IPS-NIHi7 (cell line): Measurements from ENCODE around the gene CSTF3.
"Not testable (repeated sequence)": the region's sequence is repeated elsewhere in the genome, so short reads cannot be mapped to it uniquely, and the experiment has no call there.

ENCODE experiments used
- DNase-seq: peaks from one replicate; pipeline ENCODE4 v3.0.0; 2012; ENCODE audit warnings: mixed read lengths; ENCODE audit errors: extremely low spot score

CSTF3 gene

DNA sequence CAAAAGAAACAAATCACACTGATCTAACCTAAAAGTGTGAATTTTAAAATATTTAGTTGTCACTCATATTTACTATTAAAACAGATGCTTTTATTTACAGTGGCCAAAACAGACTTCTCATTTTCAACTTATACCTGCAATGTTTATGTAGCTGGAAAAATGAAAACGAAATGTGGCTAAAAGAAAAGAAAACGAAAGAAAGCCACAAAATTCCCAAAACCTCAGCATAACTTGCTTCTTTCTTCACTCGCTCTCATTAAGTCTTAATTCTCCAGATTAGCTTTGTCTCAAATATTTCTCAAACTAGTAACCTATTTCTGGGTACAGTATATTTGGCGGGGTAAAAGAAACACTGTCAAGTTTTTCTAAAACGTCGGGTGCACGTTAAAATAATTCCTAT lies 693 bp downstream of the CSTF3 start:
- no peak for DNase-seq

DNA sequence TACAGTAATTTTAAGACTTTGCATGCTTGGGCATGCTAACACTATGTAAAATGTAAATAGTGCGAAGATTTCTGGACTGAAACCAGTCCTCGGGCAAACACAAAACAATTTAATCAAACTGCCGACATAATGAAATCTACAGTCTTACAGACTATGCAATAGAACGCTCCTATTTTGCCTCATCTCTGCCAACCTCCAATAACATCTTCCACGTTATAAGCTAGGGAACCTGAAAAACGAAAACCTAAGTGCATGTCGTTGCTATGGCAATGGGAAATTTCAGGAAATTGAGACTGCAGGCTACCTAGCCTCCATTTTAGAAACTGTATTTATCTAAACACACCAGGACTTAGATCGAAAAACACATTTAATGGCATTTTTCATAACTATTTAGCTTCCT lies 1.1 kb downstream of the CSTF3 start:
- DNase-seq = no peak

DNA sequence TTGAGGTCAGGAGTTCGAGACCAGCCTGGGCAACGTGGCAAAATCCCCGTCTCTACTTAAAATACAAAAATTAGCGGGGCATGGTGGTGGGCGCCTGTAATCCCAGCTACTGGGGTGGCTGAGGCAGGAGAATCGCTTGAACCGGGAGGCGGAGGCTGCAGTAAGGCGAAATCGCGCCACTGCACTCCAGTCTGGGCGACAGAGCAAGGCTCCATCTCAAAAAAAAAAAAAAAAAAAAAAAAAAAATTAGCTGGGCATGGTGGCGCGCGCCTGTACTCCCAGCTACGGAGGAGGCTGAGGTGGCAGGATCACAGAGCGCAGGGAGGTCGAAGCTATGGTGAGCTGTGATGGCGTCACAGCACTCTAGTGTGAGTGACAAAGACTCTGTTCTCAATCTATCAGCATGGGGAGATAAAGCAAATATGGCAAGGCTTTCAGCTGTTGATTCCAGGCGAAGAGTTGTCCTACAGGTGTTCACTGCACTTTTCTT lies 1.9 kb downstream of the CSTF3 start:
- not testable (repeated sequence) for DNase-seq

DNA sequence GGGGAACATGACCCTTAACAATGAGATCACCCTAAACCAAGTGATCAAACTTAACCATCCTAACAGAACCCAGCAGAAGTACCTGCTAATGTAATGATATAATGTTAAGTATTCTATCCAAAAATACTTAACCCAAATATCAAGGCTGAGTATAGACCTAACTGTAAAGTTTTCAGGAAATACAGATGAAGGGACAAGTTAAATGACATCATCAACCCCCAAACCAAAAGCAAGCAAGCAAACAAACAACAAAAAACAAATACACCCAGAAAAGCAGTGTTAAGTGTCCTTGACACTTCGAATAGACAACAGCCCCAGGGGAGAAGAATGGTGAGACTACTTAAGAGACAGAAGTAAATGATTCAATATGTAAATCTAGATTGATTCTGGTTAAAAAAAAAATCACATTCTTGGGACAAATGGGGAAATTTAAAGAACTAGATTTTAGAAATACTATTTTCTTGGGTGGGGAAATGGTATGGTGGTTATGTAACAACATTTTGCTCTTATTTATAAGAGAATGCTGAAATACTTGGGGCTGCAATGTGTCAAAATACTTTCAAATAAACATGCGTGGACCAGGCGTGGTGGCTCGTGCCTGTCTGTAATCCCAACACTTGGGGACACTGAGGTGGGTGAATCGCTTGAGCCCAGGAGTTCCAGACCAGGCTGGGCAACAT lies 2.5 kb downstream of the CSTF3 start:
- DNase-seq = no peak

DNA sequence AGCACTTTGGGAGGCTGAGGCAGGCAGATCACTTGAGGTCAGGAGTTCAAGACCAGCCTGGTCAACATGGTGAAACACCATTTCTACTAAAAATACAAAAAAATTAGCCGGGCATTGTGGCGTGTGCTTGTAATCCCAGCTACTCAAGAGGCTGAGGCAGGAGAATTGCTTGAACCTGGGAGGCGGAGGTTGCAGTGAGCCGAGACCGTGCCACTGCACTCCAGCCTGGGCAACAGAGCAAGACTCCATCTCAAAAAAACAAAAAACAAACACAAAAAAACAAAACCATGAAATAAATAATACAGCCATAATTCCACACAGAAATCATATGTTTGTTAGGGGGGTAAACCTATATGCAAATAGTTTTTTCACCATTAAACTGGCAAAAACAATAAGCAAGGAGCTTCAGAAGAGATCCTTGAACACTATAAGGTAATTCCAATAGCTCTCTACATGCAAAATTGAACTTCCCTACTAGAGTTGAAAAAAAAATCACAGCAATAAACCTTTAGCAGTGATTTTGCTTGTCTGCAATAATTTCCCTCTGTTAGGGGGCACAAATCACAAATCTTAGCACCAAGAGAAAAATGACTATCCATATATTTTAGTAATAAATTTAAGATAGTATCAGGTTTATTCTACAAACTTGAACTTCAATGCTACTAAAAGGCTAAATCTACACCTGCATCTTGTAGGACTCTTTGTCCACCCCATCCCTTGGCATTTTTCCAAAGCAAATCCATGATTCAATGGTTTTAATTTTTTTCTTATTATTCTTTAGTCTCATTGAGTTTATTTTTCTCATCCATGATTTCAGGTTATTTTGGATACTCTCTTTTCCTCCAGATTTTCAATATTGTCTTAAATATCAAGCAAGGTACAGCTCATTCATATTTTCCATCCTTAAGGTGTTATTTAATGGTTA lies 3.9 kb downstream of the CSTF3 start:
- no peak for DNase-seq

DNA sequence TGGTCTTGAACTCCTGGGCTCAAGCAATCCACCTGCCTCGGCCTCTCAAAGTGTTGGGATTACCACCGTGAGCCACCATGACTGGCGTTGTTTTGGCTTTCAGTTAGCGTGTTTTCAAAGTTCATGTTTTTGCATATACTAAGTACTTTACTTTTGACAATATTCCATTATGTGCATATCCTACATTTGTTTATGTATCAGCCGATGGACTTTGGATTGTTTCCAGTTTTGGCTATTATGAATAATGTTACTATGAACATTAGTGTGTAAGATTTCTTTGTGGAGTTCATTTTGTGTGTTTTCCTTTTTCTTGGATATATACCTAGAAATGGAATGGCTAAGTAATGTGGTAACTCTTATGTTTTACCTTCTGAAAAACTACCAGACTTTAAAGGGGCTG lies 9.9 kb downstream of the CSTF3 start:
- no peak for DNase-seq

DNA sequence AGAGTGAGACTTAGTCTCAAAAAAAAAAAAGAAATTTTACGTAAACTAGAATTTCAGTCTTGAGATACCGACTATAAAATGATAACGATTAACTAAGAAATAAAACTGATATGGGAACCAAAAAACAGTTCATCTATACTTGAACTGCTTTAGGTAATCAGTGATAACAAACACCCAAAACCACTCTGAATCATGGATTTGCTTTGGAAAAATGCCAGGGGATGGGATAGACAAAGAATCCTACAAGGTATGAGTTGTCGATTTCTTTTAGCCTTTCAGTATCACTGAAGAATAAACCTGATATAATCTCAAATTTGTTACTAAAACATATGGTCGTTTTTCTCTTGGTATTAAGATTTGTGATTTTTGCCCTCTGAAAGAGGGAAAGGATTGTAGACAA lies 13.7 kb downstream of the CSTF3 start:
- DNase-seq = no peak

DNA sequence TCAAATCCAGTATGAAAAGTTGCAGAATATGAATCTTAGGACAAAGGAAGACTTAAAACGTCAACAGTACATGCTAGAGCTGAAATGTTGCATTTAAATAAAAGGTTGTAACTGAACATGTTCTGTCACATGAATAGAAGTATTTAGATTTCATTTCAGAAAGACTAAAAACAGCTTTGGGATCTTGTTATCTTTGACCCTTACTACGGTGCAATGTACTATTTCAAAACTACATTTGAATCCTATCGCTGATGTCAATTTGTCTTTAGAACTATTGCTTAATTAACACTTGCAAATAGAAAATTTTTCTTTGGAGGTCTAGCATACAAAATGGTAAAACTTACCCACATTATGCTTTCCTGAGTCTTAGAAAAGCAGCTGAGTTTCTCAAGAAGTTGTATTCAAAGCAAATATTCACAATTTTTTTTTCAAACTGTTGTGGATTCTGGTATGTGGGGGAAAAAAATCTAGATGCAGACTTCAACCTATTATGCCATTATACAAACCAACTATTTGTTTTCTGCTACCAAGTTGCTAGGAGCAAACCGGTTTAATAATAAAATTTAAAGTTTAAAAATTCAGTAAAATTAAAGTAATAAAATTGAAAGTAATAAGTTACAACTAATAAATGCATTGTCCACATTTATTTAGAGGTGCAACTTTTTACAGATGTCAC lies 25.4 kb downstream of the CSTF3 start:
- no peak for DNase-seq

DNA sequence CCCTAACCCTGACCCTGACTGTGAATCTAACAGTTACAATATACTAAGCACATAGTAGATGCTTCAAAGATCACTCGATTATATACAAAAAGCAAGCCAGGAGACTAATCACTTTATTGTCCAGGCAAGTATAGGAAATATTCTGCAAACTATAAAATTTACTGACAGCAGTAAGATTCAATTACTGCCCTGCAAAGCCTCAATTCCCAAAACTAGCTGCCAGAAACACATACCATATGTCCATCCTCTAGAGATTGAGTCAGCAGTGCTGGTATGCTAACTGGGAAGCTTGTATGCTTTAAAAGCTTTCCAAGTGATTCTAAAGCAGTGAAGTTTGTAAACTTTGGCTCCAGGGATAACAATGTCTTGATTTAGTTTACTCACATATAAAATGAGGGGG lies 26.1 kb downstream of the CSTF3 start:
- no peak for DNase-seq

DNA sequence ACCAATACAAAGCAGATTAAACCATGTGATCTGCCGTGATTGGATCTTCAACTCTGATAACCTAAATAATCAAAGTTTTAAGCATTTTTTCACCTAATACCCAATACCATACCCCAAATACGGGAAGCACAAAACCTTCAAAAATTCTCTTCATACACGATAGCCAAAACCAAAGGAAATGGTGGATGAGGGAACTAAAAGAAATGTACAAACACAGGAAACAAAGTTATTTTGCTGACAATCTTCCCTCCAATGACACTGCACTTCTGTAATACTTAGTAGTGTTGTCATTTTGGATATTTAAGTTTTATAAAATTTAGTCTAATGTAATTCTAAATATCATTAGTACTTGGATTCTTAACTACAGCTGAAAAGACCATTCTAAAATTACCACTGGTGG lies 27.0 kb downstream of the CSTF3 start:
- DNase-seq = no peak

DNA sequence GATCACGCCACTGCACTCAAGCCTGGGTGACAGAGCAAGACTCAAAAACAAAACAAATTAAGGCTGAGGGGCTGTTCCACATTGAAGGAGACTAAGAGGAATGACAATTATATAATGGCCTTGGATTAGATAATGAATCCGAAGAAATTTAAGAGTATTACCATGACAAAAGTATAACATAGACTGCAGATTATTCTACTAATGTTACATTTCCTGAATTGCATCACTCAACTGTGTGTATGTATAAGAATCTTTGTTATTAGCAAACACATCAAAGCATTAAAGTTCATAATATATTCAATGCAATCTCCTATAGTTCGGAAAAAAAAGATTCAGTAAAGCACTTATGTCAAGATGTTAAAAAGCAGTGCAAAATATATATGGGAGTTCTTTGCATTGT lies 27.5 kb downstream of the CSTF3 start:
- DNase-seq = no peak

DNA sequence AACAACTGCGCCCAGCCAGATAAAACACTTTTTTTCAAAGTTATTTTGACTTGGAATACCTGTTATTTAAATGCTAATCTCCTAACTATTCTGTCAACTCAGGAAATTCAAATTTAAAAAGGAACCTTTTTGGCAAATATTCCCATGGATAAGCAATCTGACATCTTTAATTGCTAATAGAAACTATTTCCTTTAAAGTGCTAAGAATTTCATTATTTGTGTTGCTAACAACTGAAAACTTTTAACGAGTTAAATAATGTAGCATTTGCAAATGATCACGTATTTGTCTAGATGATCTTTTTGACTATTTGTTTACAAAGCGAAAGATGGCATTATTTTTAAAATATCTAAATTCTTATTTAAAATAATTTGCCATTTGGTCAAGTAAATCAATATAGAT lies 28.8 kb downstream of the CSTF3 start:
- DNase-seq = no peak

DNA sequence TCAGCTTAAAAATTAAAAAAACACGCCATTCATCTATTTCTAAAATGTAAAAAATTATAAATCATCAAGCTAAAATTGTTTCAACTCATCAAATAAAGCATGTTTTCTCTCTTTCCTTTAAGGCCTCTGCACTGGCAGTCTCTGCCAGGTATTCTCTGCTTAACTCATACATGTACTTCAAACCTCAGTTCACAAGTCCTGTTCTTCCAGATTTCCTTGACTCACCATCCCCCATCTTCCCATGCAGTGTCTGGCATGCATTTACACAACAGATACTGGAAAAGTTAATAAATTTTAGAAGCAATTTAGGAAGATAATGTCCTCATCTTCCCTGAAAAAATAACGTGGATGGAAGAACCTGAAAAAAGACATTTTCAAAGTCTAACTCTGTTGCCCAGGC lies 32.5 kb downstream of the CSTF3 start:
- DNase-seq = no peak

DNA sequence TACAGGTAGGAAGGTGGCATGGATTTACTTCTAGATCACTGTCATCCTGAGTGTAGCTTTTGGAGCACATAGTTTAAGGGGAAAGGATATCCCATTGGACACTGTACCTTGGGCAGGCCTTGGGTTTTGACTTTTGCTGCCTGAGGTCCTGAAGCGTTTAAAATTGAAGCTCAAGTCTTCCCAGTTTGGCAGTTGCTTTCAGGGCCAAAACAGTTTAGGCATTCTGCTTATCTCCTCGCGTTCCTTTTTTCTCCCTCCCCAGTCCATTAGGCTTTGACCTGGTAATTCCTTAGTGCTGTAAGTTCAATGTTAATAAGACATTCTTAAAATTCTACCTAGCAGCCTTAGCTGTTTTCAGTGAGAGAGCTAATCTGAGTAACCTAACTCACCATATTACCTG lies 35.7 kb downstream of the CSTF3 start:
- DNase-seq = no peak

DNA sequence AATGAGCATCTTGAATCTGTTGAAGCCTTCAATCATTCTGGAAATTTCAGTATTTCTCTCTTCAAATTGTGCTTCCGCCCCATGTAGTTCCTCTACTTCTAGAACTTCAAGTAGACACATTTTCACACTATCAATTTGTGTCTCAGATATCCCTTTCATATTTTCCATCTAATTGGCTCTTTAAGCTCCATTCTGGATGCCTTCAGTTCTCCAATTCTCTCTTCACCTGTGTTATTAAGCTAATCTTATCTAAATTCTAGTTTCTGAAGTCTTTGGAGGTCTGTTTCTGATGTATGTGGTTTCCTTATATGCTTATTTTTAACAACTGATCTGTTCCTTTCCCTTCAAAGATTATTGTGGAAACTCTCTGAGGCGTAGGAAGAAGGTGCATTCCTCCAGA lies 36.3 kb downstream of the CSTF3 start:
- no peak for DNase-seq

DNA sequence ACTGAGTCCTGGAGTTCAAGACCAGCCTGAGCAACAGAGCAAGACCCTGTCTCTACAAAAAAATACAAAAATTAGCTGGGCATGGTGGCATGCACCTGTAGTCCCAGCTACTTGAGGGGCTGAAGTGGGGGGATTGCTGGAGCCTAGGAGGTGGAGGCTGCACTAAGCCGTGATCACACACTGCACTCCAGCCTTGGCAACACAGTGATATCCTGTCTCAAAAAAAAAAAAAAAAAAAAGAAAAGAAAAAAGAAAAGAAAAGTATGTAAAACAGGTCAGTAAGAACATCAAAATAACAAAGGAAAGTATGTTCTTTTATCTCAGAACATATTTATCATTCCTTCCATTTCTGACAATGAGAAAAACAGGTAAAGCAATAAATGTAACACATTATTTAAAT lies 38.6 kb downstream of the CSTF3 start:
- not testable (repeated sequence) for DNase-seq

DNA sequence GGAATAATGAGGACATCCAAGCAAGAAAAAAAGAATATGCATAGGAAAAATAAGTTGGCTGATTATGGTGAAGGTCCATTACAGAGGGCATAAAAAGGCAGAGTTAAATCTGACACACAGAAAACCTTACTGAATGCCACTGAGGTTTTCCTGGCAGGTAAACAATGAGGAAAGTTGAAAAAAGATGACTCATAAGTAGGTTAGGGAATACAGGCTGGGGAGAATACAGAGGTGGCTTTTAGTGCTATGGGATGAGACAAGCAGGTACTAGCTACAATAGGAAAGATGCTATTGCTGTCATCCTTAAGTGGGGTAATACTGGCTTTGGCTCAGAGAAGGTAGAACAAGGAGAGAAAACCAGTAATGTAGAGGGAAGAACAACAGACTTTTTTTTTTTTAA lies 44.7 kb downstream of the CSTF3 start:
- DNase-seq = no peak

DNA sequence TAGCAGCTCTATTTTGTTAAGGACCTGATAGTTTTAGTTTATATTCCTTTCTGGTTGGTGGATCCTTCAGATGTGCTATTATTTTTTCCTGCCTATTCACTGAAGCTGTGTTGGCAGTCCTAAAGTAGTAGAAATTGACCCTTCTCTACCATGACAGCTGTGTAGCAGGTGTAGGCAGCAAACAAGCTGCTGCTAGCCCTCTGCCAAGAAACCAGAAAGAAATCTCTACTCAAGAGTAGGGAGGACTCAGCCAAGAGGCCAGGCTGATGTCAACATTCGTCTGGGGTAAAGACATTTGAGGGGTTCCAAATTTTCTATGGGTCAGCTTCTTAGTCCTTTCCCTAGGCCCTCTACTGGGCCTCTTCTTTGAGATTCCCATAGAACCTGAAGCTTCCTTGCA lies 51.2 kb downstream of the CSTF3 start:
- no peak for DNase-seq

DNA sequence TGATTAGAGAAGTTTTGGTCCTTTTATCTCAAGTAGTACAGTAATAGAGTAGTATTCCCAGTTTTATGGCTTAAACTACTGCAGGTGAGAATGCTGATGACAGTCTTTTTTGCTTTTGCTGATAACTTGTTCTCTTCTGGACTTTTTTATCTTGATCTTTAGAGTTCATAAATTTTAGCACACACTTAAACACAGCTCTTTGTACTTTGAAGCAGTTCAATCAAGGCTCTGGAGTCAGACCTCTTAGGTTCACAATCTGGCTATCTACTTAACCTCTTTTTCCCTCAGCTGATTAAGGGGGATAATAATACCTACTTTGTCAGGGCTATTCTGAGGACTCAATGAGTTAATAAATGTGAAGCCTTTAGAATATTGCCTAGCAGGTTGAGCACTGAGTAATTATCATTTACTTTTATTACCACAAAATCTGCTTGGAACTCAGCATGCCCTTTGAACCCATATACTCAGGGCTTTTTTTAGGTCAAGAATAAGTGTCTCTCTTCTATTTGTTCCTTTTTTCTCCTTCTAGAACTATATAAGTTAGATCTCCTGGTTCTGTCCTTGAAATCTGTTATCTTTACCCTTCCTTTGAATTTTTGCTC lies 51.9 kb downstream of the CSTF3 start:
- DNase-seq = no peak

DNA sequence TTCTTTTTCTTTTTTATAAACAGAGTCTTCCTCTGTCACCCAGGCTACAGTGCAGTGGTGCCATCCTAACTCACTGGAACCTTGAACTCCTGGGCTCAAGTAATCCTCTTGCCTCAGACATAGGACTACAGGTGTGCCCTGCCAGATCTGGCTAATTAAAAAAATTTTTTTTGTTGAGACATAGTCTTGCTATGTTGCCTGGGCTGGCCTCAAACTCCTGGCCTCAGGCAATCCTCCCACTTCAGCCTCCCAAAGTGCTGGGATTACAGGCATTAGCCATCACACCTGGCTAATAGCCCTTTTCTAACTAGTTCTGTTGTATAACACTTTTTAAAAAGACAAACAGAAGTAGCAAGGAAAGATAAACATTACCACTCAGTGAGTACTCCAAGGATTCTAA lies 57.4 kb downstream of the CSTF3 start:
- DNase-seq = no peak

DNA sequence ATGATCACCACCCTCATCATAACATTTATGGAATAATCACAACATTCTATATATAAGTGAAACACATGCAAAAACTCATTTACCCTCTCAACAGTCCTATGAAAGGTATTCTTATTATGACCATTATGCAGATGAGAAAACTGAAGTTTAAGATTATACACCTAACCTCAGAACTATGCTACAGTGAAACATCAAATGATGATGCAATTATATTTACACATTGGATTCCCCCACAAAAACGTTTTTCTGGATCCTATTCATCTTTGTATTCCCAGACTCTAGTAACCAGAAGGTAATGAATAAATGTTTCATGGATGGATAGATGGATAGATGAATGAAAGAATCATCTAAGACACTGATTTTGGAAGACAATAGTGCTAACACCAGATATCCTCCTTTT lies 67.1 kb downstream of the CSTF3 start:
- no peak for DNase-seq

DNA sequence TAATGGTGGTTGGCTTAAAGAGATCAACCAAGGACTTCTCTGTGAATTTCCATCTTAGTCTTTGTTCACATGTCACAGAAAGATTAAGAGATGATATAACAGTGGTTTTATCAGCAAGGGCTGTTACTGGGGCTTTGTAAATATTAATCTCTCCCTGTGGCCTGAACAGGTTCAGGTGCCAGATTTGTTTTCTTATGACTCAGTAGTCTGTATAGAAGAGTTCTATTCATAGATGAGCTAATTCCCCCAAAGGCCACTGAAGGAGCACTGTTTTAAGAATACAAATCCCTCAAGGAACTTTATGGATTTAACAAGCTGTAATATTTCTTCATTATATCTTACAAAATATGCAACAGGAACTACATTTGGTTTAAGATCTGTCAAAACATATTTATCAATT lies 71.5 kb downstream of the CSTF3 start:
- no peak for DNase-seq
